ENCODE measurements around the gene FNIP2.
"Not testable (repeated sequence)": the region's sequence is repeated elsewhere in the genome, so short reads cannot be mapped to it uniquely, and the experiment has no call there.

The FNIP2 gene

GRCh38 chr4:158788516-158788915 is 19.7 kb downstream of the FNIP2 start:
- TF ChIP-seq CTCF (conservative IDR thresholded peaks at IDR 0.05; ENCODE audit: control insufficient read depth, insufficient read depth, low read depth, low read length): no peak
- peak; percentile 52 for DNase-seq (ENCODE audit: low read depth)
- H3K4me3 ChIP-seq (ENCODE audit: control insufficient read depth, low read depth, low read length): no peak overlapping the region

GRCh38 chr4:158789853-158790252 is 21.0 kb downstream of the FNIP2 start:
- no peak for DNase-seq (ENCODE audit: low read depth)
- H3K4me3 ChIP-seq (ENCODE audit: control insufficient read depth, low read depth, low read length): no peak overlapping the region
- no peak for TF ChIP-seq CTCF (conservative IDR thresholded peaks at IDR 0.05; ENCODE audit: control insufficient read depth, insufficient read depth, low read depth, low read length)

- no peak overlapping the region for H3K4me3 ChIP-seq (ENCODE audit: control insufficient read depth, low read depth, low read length)
- TF ChIP-seq CTCF (conservative IDR thresholded peaks at IDR 0.05; ENCODE audit: control insufficient read depth, insufficient read depth, low read depth, low read length): no peak
- no peak for DNase-seq (ENCODE audit: low read depth)
These were observed 24.2 kb downstream of the FNIP2 start for GRCh38 chr4:158793021-158793420.

DNA sequence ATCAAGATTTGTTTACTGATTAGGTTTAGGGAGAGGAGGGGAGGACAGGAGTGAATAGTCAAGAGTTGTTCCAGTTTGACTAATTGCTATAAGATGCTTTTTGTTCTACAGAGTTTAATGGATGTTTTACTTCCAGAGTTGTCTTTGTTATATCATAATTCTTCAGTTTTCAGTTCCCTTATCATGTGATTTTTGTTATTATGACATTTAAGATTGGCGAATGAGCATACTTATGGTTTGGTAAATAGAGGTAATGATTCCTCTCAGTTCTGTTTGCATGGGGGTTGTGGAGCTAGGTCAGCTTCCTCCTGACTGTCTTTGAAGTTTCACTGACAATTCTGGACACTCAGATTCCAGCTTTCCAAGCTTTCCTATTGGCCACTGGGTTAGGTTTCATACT is 24.6 kb downstream of the FNIP2 start:
- not testable (repeated sequence) for DNase-seq (ENCODE audit: low read depth); H3K4me3 ChIP-seq (ENCODE audit: control insufficient read depth, low read depth, low read length)

GRCh38 chr4:158796370-158797140 is 27.7 kb downstream of the FNIP2 start:
- peak; percentile 84 for DNase-seq (ENCODE audit: low read depth)
- no peak overlapping the region for H3K4me3 ChIP-seq (ENCODE audit: control insufficient read depth, low read depth, low read length)
- TF ChIP-seq CTCF (conservative IDR thresholded peaks at IDR 0.05; ENCODE audit: control insufficient read depth, insufficient read depth, low read depth, low read length): no peak

DNA sequence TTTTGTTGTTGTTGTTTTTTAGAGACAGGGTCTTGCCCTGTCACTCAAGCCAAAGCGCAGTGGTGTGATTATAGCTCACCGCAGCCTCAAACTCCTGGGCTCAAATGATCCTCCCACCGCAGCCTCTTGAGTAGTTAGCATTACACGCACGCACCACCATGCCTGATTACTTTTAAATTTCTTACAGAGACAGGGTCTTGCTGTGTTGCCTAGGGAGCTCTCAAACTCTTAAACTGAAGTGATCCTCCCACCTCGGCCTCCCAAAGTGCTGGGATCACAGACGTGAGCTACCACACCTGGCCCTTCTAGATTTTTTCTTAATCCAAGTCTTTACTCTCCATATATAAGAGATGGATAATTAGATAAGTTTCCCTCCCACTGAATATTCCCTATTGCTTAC is 29.2 kb downstream of the FNIP2 start:
- DNase-seq (ENCODE audit: low read depth): no peak
- no peak for TF ChIP-seq CTCF (conservative IDR thresholded peaks at IDR 0.05; ENCODE audit: control insufficient read depth, insufficient read depth, low read depth, low read length)
- no peak overlapping the region for H3K4me3 ChIP-seq (ENCODE audit: control insufficient read depth, low read depth, low read length)

DNA sequence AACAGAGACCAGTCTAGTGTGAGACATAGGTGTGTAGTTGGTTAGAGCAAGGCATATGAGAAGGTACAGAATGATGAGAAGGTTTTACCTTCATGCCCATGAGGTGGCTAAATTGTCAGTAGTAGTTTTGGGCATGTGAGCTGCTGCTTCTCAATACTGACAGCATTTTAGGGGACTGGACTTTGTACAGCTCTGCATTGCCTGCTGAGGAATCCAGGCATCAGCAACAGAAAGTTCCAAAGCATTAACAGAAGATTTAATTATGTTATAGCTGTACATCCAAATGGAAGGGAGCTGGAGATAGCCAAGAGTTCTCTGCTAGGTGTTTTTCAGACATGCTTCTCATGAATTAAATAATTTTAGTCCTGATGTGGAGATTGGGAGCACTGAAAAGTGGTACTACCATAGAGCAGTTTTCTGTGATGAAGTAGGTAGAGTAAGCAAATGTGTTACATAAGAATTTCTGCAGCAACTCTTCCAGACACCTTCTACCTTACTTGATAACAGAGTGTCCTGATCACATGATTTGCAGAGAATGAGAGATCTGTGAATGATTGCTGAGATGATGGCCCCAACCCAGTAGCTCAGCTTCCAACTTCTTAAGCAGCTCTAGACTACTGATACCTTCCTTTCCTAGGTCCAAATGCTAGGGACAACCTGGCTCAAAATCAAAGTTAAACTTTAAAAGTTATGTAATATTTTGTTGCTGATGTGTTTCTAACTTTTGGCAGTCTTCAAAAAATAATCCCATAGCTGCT is 30.4 kb downstream of the FNIP2 start:
- H3K4me3 ChIP-seq (ENCODE audit: control insufficient read depth, low read depth, low read length): no peak overlapping the region
- no peak for DNase-seq (ENCODE audit: low read depth)
- no peak for TF ChIP-seq CTCF (conservative IDR thresholded peaks at IDR 0.05; ENCODE audit: control insufficient read depth, insufficient read depth, low read depth, low read length)

Measured in fibroblast of mammary gland (primary cell).